Measurements from ENCODE around the gene ELANE. TPM values are rescaled to one million over a fixed set of nuclear protein-coding genes. Genes with fewer than 3 reads are reported as not detected.
"Not testable (repeated sequence)": the region's sequence is repeated elsewhere in the genome, so short reads cannot be mapped to it uniquely, and the experiment has no call there.

Gene ELANE
- total and polyA plus RNA-seq, 4 donors: 1.4 to 21.0 (median 9.3) TPM

- no peak for ATAC-seq (ENCODE audit: insufficient read depth, low FRiP score)
- Histone ChIP-seq H3K9ac (ENCODE audit: insufficient read depth in 1 of 2, low read length in 2 of 2) (no peak overlapping the region), H3K4me1 (ENCODE audit: control insufficient read depth in 5 of 5, insufficient read depth in 5 of 5, low read length in 5 of 5) (peaks cover 0 to 9% (median 0%) of the 10 kb centered on the region in 5 donors), H3K4me3 (no peak overlapping the region), H3K27ac (ENCODE audit: low read depth in 1 of 2, low read length in 1 of 2) (no peak overlapping the region), H3K36me3 (ENCODE audit: control insufficient read depth in 4 of 4, insufficient read depth in 4 of 4, low read length in 4 of 4) (no peaks in the 10 kb centered on the region), H3K27me3 (ENCODE audit: control insufficient read depth in 3 of 3, insufficient read depth in 3 of 3, low read length in 2 of 3) (peaks cover 0 to 5% (median 0%) of the 10 kb centered on the region in 3 donors), H3K9me3 (ENCODE audit: control insufficient read depth in 4 of 4, insufficient read depth in 3 of 4, low read length in 3 of 4) (no peaks in the 10 kb centered on the region)
- no peak for DNase-seq
- WGBS, 2 donors: 13 to 21% methylated on average over 45 to 67 of the region's 67 CpGs
- no peak for TF ChIP-seq CTCF (IDR thresholded peaks at IDR 0.05; ENCODE audit: control extremely low read depth, extremely low read depth)
Observed at GRCh38 chr19:853014-853585, 997 bp downstream of the ELANE start.

GRCh38 chr19:853614-854220 lies 1.6 kb downstream of the ELANE start:
- not testable (repeated sequence) for H3K36me3 ChIP-seq (ENCODE audit: control insufficient read depth in 4 of 4, insufficient read depth in 4 of 4, low read length in 4 of 4); H3K4me3 ChIP-seq; H3K9ac ChIP-seq (ENCODE audit: insufficient read depth in 1 of 2, low read length in 2 of 2); H3K27me3 ChIP-seq (ENCODE audit: control insufficient read depth in 3 of 3, insufficient read depth in 3 of 3, low read length in 2 of 3); ATAC-seq (ENCODE audit: insufficient read depth, low FRiP score); DNase-seq; H3K9me3 ChIP-seq (ENCODE audit: control insufficient read depth in 4 of 4, insufficient read depth in 3 of 4, low read length in 3 of 4); H3K27ac ChIP-seq (ENCODE audit: low read depth in 1 of 2, low read length in 1 of 2); H3K4me1 ChIP-seq (ENCODE audit: control insufficient read depth in 5 of 5, insufficient read depth in 5 of 5, low read length in 5 of 5)
- 55 to 71% methylated on average over 10 to 11 of the region's 17 CpGs for WGBS, 2 donors

- DNase-seq (no peak), ATAC-seq (ENCODE audit: insufficient read depth, low FRiP score) (no peak)
- TF ChIP-seq CTCF (IDR thresholded peaks at IDR 0.05; ENCODE audit: control extremely low read depth, extremely low read depth): no peak
- WGBS, 2 donors: 62 to 68% methylated on average over 6 of the region's 6 CpGs
- Histone ChIP-seq H3K9ac (ENCODE audit: insufficient read depth in 1 of 2, low read length in 2 of 2) (no peak overlapping the region), H3K4me3 (no peak overlapping the region), H3K27me3 (ENCODE audit: control insufficient read depth in 3 of 3, insufficient read depth in 3 of 3, low read length in 2 of 3) (peaks cover 0 to 2% (median 0%) of the 10 kb centered on the region in 3 donors), H3K9me3 (ENCODE audit: control insufficient read depth in 4 of 4, insufficient read depth in 3 of 4, low read length in 3 of 4) (no peaks in the 10 kb centered on the region), H3K4me1 (ENCODE audit: control insufficient read depth in 5 of 5, insufficient read depth in 5 of 5, low read length in 5 of 5) (peaks cover 0 to 15% (median 6%) of the 10 kb centered on the region in 5 donors), H3K27ac (ENCODE audit: low read depth in 1 of 2, low read length in 1 of 2) (no peak overlapping the region), H3K36me3 (ENCODE audit: control insufficient read depth in 4 of 4, insufficient read depth in 4 of 4, low read length in 4 of 4) (no peaks in the 10 kb centered on the region)
Observed at GRCh38 chr19:854549-854948, 2.4 kb downstream of the ELANE start.

GRCh38 chr19:855142-855541 lies 3.0 kb downstream of the ELANE start:
- TF ChIP-seq CTCF (IDR thresholded peaks at IDR 0.05; ENCODE audit: control extremely low read depth, extremely low read depth): no peak
- Histone ChIP-seq H3K36me3 (ENCODE audit: control insufficient read depth in 4 of 4, insufficient read depth in 4 of 4, low read length in 4 of 4) (no peaks in the 10 kb centered on the region), H3K27ac (ENCODE audit: low read depth in 1 of 2, low read length in 1 of 2) (no peak overlapping the region), H3K9me3 (ENCODE audit: control insufficient read depth in 4 of 4, insufficient read depth in 3 of 4, low read length in 3 of 4) (no peaks in the 10 kb centered on the region), H3K27me3 (ENCODE audit: control insufficient read depth in 3 of 3, insufficient read depth in 3 of 3, low read length in 2 of 3) (peaks cover 0 to 7% (median 0%) of the 10 kb centered on the region in 3 donors), H3K4me3 (no peak overlapping the region), H3K4me1 (ENCODE audit: control insufficient read depth in 5 of 5, insufficient read depth in 5 of 5, low read length in 5 of 5) (peaks cover 0 to 18% (median 6%) of the 10 kb centered on the region in 5 donors), H3K9ac (ENCODE audit: insufficient read depth in 1 of 2, low read length in 2 of 2) (no peak overlapping the region)
- WGBS, 2 donors: 72 to 82% methylated on average over 12 of the region's 12 CpGs
- ATAC-seq (ENCODE audit: insufficient read depth, low FRiP score) (no peak), DNase-seq (no peak)
